Astrocyte (in vitro differentiated cells and primary cell): Measurements from ENCODE around the gene GJD2.

Experiments
- EZH2 ChIP-seq: IDR thresholded peaks from 2 replicates; pipeline ENCODE4 v1.6.1; 2012; ENCODE audit warnings: mild to moderate bottlenecking, low read length, inconsistent platforms; ENCODE audit not compliant: insufficient read depth
- TF ChIP-seq, protein P1 (sequence below): IDR thresholded peaks from 2 replicates; pipeline ENCODE4 v1.5.1; 2011; ENCODE audit warnings: low read depth, mild to moderate bottlenecking, inconsistent platforms, low read length, moderate library complexity; ENCODE audit not compliant: insufficient read depth

DNA sequence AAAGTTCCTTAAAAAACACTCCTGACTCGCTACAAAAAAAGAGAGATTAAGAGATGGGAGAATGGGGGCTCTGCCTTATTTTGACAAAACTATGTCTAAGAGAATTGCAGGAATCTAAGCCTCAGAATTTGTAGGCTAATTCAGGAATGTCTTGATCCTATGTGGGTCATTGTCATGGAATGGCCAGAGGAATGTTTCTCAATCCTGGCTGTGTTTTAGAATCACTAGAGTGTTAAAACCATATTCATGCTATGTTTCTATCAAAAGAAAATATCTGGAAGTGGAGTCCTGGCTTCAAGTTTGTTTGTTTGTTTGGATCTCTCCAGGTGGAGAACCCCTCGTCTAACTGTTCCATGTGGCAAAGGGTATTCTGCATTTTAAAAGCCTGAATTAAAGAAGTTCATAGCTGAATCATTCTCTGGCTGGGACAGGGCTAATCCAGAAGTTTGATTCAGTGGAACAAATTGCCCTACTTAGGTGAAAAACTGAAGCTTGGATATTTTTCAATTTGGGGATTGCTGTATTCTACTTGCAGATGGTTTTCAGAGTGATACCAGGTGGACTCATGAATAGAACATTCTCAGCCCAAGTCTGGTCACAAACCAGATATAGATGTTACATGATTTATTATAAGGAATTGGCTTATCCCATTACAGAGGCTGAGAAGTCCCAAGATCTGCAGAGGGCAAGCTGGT, 28.2 kb downstream of the GJD2 start:
- TF ChIP-seq, protein P1, sequence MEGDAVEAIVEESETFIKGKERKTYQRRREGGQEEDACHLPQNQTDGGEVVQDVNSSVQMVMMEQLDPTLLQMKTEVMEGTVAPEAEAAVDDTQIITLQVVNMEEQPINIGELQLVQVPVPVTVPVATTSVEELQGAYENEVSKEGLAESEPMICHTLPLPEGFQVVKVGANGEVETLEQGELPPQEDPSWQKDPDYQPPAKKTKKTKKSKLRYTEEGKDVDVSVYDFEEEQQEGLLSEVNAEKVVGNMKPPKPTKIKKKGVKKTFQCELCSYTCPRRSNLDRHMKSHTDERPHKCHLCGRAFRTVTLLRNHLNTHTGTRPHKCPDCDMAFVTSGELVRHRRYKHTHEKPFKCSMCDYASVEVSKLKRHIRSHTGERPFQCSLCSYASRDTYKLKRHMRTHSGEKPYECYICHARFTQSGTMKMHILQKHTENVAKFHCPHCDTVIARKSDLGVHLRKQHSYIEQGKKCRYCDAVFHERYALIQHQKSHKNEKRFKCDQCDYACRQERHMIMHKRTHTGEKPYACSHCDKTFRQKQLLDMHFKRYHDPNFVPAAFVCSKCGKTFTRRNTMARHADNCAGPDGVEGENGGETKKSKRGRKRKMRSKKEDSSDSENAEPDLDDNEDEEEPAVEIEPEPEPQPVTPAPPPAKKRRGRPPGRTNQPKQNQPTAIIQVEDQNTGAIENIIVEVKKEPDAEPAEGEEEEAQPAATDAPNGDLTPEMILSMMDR: no peak
- no peak for TF ChIP-seq EZH2
